Osteocyte (in vitro differentiated cells): ENCODE measurements around the gene RNF225. TPM values are rescaled to one million over a fixed set of nuclear protein-coding genes. Genes with fewer than 3 reads are reported as not detected.
"Not testable (repeated sequence)": the region's sequence is repeated elsewhere in the genome, so short reads cannot be mapped to it uniquely, and the experiment has no call there.

Experiments used
- DNase-seq: peaks from one replicate; pipeline ENCODE4 v3.0.0; 2021; ENCODE audit warnings: mixed read lengths; ENCODE audit not compliant: unreplicated experiment; ENCODE audit errors: extremely low spot score
- H3K27ac Mint-ChIP-seq: one replicate; pipeline ENCODE4 v1.8.0; 2021; ENCODE audit warnings: mild to moderate bottlenecking, mixed read lengths; ENCODE audit not compliant: unreplicated experiment
- H3K27me3 Mint-ChIP-seq: one replicate; pipeline ENCODE4 v1.8.0; 2021; ENCODE audit warnings: mixed read lengths; ENCODE audit not compliant: unreplicated experiment
- H3K36me3 Mint-ChIP-seq: one replicate; pipeline ENCODE4 v1.8.0; 2021; ENCODE audit warnings: mixed read lengths; ENCODE audit not compliant: unreplicated experiment
- H3K4me1 Mint-ChIP-seq: one replicate; pipeline ENCODE4 v1.8.0; 2021; ENCODE audit warnings: mixed read lengths; ENCODE audit not compliant: unreplicated experiment
- H3K4me3 Mint-ChIP-seq: one replicate; pipeline ENCODE4 v1.8.0; 2021; ENCODE audit warnings: mild to moderate bottlenecking, moderate library complexity, mixed read lengths; ENCODE audit not compliant: unreplicated experiment
- H3K9me3 Mint-ChIP-seq: one replicate; pipeline ENCODE4 v1.8.0; 2021; ENCODE audit warnings: mixed read lengths; ENCODE audit not compliant: unreplicated experiment
- long read RNA-seq: library from polyadenylated mRNA; unstranded; transcript quantifications from one replicate; pipeline ENCODE4 v2.0.0, GENCODE V29; 2021
- total RNA-seq: library from RNA; stranded (reverse); gene quantifications from 2 replicates; pipeline ENCODE4 v1.2.1, GENCODE V29; 2021
- TF ChIP-seq, protein P1 (sequence below): fragments of 200-600 bp; sonication (generic); IDR thresholded peaks from 2 replicates; pipeline ENCODE4 v1.5.0; 2021; ENCODE audit warnings: antibody characterized with exemption, mild to moderate bottlenecking, moderate library complexity

Gene RNF225
- not detected in 2 replicates for total RNA-seq
- long read RNA-seq: 0 reads

- no peaks in the 10 kb centered on the region for H3K27me3 Mint-ChIP-seq
- H3K9me3 Mint-ChIP-seq: no peaks in the 10 kb centered on the region
- TF ChIP-seq, protein P1, sequence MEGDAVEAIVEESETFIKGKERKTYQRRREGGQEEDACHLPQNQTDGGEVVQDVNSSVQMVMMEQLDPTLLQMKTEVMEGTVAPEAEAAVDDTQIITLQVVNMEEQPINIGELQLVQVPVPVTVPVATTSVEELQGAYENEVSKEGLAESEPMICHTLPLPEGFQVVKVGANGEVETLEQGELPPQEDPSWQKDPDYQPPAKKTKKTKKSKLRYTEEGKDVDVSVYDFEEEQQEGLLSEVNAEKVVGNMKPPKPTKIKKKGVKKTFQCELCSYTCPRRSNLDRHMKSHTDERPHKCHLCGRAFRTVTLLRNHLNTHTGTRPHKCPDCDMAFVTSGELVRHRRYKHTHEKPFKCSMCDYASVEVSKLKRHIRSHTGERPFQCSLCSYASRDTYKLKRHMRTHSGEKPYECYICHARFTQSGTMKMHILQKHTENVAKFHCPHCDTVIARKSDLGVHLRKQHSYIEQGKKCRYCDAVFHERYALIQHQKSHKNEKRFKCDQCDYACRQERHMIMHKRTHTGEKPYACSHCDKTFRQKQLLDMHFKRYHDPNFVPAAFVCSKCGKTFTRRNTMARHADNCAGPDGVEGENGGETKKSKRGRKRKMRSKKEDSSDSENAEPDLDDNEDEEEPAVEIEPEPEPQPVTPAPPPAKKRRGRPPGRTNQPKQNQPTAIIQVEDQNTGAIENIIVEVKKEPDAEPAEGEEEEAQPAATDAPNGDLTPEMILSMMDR: no peak
- DNase-seq: no peak
- no peak within 1 kb of the TSS for H3K27ac Mint-ChIP-seq
- H3K4me1 Mint-ChIP-seq: peaks cover 4% of the 10 kb centered on the region
- no peak within 1 kb of the TSS for H3K4me3 Mint-ChIP-seq
- peaks cover 25% of the 10 kb centered on the region for H3K36me3 Mint-ChIP-seq
Measured at GRCh38 chr19:58395220-58395978, at the start of gene RNF225. RNF225 (plus strand) TSS chr19:58395656; CDS start chr19:58396090, 434 bp downstream.

DNA sequence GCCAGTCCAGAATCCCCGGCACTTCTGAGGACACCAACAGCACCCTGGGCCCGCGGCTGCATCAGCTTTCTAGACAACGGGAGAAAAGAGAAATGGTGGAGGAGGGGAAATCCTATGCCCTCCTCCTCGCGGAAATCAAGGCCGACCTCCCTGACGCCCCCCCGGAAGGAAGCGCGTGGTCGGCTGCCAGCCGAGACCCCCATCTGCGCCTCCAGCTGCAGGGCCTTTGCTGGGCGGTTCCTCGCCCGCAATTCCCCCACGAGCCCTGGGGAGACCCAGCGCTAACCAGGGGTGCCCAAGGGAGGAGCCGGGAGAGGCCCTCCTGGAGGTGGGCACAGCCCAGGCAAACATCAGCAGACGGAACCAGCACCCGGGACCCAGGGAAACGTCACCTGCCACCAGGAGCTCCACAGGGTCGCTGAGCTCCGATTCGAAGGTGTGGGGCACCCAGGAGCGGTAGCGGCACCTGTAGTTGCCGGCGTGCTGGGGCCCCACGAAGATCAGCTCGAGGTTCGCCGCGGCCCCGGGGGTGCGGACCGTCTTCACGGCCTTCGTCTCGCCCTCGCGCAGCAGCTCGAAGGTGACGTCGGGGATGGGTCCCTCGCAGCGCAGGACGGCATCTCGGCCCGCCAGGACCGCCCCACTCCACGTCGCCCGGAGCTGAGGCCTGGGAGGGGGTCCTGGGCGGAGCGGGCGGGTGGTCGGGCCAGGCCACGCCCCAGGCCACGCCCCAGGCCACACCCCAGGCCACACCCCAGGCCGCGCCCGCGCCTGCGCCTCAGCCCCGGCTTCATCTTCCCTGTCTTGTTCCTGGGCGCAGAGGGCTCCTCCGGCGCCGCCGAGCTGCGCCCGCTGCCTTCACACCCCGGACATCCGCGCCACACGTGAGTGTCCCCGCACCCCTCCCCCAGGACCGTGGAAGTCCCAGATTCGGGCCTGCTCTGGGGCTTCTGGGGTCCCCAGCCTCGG, 48.2 kb upstream of the RNF225 start:
- peak overlapping the region; percentile 99 for H3K4me3 Mint-ChIP-seq

DNA sequence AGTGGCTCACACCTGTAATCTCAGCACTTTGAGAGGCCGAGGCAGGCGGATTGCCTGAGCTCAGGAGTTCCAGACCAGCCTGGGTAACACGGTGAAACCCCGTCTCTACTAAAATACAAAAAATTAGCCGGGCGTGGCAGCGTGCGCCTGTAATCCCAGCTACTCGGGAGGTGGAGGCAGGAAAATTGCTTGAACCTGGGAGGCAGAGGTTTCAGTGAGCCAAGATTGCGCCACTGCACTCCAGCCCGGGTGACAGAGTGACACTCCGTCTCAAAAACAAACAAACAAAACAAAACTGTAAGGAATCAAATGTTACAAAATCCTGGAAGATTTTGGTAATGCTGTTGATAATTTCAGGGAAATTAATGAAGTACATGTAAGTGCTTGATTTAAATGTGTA, 47.4 kb upstream of the RNF225 start:
- not testable (repeated sequence) for H3K9me3 Mint-ChIP-seq, H3K27me3 Mint-ChIP-seq, DNase-seq
- peaks cover 32% of the 10 kb centered on the region for H3K4me1 Mint-ChIP-seq
- H3K36me3 Mint-ChIP-seq: peaks cover 16% of the 10 kb centered on the region
- peak overlapping the region; percentile 99 for H3K4me3 Mint-ChIP-seq
- peak overlapping the region; percentile 92 for H3K27ac Mint-ChIP-seq

More for the DNA sequence above, 48.2 kb upstream of the RNF225 start:
- Mint-ChIP-seq H3K9me3 (no peaks in the 10 kb centered on the region), H3K27ac (peak overlapping the region; percentile 92), H3K36me3 (peaks cover 15% of the 10 kb centered on the region), H3K27me3 (no peaks in the 10 kb centered on the region), H3K4me1 (peaks cover 32% of the 10 kb centered on the region)
- TF ChIP-seq, protein P1: no peak
- peak; percentile 93 for DNase-seq

GRCh38 chr19:58349590-58349989, 45.9 kb upstream of the RNF225 start:
- Mint-ChIP-seq H3K27ac (peak overlapping the region; percentile 23), H3K9me3 (no peaks in the 10 kb centered on the region), H3K36me3 (peaks cover 13% of the 10 kb centered on the region), H3K4me1 (peaks cover 32% of the 10 kb centered on the region), H3K4me3 (no peak overlapping the region), H3K27me3 (no peaks in the 10 kb centered on the region)
- TF ChIP-seq, protein P1: no peak
- DNase-seq: no peak

GRCh38 chr19:58350001-58350861, 45.2 kb upstream of the RNF225 start:
- no peak for DNase-seq
- TF ChIP-seq, protein P1: no peak
- H3K36me3 Mint-ChIP-seq: peaks cover 10% of the 10 kb centered on the region
- H3K4me1 Mint-ChIP-seq: peaks cover 29% of the 10 kb centered on the region
- H3K27ac Mint-ChIP-seq: no peak overlapping the region
- H3K4me3 Mint-ChIP-seq: no peak overlapping the region
- no peaks in the 10 kb centered on the region for H3K27me3 Mint-ChIP-seq
- no peaks in the 10 kb centered on the region for H3K9me3 Mint-ChIP-seq
